Stimulated activated naive CD4-positive, alpha-beta T cell treated with Interleukin-2 at 50 U/mL for 16 hours (primary cell): Measurements from ENCODE around the gene KASH5.
"Not testable (repeated sequence)": the region's sequence is repeated elsewhere in the genome, so short reads cannot be mapped to it uniquely, and the experiment has no call there.

Experiments used
- DNase-seq: peaks from one replicate; lab custom pipeline; 2025; lab: John Stamatoyannopoulos, UW

The KASH5 gene

GRCh38 chr19:49362048-49362928, 25.8 kb upstream of the KASH5 start, which contains the start of gene TEAD2:
TSS of gene TEAD2 (minus strand) at chr19:49362416. CDS start at chr19:49360075, 2,341 bp downstream.
- no peak for DNase-seq

- no peak for DNase-seq
Measured at GRCh38 chr19:49362929-49363267, 25.2 kb upstream of the KASH5 start.

- DNase-seq: peak; percentile 42
Measured at GRCh38 chr19:49363268-49364082, 24.6 kb upstream of the KASH5 start, which contains the start of gene DKKL1. TSS of gene DKKL1 (plus strand) at chr19:49363877. CDS start at chr19:49363999, 122 bp downstream.

- DNase-seq: no peak
Measured at GRCh38 chr19:49364083-49364737, 23.8 kb upstream of the KASH5 start.

- no peak for DNase-seq
Measured at GRCh38 chr19:49366110-49366509, 21.9 kb upstream of the KASH5 start.

GRCh38 chr19:49368711-49369358, 19.2 kb upstream of the KASH5 start:
- no peak for DNase-seq

- DNase-seq: no peak
Measured at GRCh38 chr19:49371184-49371583, 16.9 kb upstream of the KASH5 start.

- not testable (repeated sequence) for DNase-seq
Measured at GRCh38 chr19:49373174-49373573, 14.9 kb upstream of the KASH5 start.

- no peak for DNase-seq
Measured at GRCh38 chr19:49374665-49375434, 13.2 kb upstream of the KASH5 start.

GRCh38 chr19:49378512-49378911, 9.5 kb upstream of the KASH5 start:
- no peak for DNase-seq

GRCh38 chr19:49380391-49380790, 7.7 kb upstream of the KASH5 start:
- no peak for DNase-seq

GRCh38 chr19:49382639-49383038, 5.4 kb upstream of the KASH5 start:
- DNase-seq: no peak

GRCh38 chr19:49383599-49383998, 4.5 kb upstream of the KASH5 start:
- no peak for DNase-seq

GRCh38 chr19:49389406-49389805, 1.4 kb downstream of the KASH5 start:
- no peak for DNase-seq

- no peak for DNase-seq
Measured at GRCh38 chr19:49390131-49390928, 2.3 kb downstream of the KASH5 start.

GRCh38 chr19:49390929-49391359, 2.9 kb downstream of the KASH5 start:
- no peak for DNase-seq

- DNase-seq: peak; percentile 74
Measured at GRCh38 chr19:49391581-49392399, 3.7 kb downstream of the KASH5 start.

GRCh38 chr19:49393881-49394280, 5.8 kb downstream of the KASH5 start:
- no peak for DNase-seq
